GM12873 (cell line): Measurements from ENCODE around the gene FMNL2.

Experiments
- CTCF ChIP-seq: IDR thresholded peaks from 2 replicates; pipeline ENCODE4 v1.5.1; 2012; ENCODE audit warnings: low read depth, mild to moderate bottlenecking, moderate library complexity, low read length, control low read depth; ENCODE audit not compliant: insufficient read depth; ENCODE audit errors: missing control alignments

Gene FMNL2

GRCh38 chr2:152686321-152686720 lies 351.3 kb downstream of the FMNL2 start:
- TF ChIP-seq CTCF = no peak

- no peak for TF ChIP-seq CTCF
Measured at GRCh38 chr2:152693033-152693432, 358.1 kb downstream of the FMNL2 start.

- TF ChIP-seq CTCF = no peak
Measured at GRCh38 chr2:152694161-152694661, 359.2 kb downstream of the FMNL2 start.

- TF ChIP-seq CTCF = no peak
Measured at GRCh38 chr2:152695763-152696162, 360.8 kb downstream of the FMNL2 start.

- TF ChIP-seq CTCF = no peak
Measured at GRCh38 chr2:152696476-152696875, 361.5 kb downstream of the FMNL2 start.
